NCI-H1694 (cell line): ENCODE data around the gene SCRN2.

ENCODE experiments used
- DNase-seq: peaks from one replicate; lab custom pipeline; 2025; lab: John Stamatoyannopoulos, UW

The SCRN2 gene

DNA sequence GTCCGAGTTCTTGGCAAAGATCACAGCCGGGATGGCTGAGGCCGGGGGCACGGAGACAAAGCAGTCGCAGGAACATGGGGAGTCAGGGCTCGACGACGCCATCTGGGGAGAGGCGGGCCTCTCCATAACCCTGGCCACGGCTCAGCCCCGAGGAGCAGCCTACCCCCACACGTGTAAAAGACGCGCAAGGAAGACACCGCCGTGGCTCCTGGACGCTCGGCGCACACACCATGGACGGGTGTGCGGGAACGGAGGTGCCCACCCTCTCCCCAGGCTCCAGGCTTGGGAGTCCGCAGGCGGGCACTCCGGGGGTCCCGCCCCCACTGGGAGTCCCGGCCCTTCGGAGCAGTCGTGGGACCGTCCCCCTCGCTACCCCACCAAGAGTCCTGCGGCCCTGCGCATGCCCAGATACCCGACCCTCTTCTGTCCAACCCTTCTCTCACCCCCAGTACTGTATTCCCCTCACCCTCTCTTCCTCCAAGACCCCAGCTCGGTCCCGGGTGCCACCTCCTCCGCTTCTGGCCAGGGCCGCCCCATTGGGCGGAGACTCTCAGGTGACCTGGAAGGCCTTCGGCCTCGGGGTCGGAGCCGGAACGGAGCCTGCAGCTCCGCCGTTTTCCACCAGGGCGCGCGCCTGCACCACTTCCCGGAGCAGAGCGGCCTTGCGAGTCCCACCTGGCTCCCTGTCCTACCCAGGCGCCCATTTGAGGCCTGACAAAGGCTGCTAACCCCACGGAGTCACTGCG lies at the start of gene SCRN2:
Gene SCRN2 (minus strand): TSS at position 532 of the 746 bp plus-strand sequence. CDS start 430 bp downstream, at position 102.
- peak; percentile 88 for DNase-seq

DNA sequence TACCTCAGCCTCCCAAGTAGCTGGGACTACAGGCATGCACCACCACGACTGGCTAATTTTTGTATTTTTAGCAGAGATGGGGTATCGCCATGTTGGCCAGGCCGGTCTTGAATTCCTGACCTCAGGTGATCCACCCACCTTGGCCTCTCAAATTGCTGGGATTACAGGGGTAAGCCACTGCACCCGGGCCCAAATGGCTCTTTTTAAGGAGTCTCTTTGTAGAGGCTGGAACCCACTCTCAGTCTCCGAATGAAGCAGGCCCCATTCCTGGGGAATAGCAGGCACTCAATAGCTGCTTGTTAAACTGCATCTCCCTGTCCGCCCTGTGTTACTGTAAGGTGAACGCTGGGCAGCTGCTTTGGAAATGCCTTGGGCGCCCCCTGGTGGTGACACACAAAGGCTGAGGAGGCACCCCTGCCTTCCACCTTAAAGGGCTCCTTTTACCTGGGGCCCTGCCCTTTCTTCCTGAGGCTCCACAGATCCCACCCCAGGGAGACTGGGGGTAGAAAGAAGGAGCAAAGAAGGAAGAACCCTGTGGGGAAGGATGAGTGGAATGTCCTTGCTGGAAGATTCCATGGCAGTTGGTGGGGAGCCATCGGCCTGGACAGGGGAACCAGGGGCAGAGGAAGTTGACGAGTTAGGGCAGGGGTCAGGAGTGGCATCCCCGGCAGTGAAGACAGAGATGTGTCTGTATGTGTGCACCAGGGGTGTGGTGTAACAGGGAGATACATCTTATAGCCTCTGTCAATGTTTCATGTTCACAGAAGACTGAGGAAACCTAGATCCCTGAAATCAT lies 48.9 kb upstream of the SCRN2 start:
- DNase-seq: peak; percentile 77

DNA sequence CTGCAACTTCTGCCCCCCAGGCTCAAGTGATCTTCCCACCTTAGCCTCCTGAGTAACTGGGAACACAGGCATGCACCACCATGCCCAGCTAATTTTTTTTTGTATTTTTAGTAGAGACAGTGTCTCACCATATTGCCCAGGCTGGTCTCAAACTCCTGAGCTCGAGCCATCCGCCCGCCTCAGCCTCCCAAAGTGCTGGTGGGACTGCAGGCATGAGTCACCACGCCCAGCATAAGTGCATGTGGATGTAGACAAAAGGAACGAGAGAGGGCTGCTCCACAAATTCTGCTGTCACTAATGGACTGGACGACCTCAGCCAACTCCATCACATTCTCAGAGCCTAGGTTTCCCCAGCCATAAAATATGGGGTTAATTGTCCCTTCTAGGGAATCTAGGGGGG lies 47.2 kb upstream of the SCRN2 start:
- DNase-seq: no peak

DNA sequence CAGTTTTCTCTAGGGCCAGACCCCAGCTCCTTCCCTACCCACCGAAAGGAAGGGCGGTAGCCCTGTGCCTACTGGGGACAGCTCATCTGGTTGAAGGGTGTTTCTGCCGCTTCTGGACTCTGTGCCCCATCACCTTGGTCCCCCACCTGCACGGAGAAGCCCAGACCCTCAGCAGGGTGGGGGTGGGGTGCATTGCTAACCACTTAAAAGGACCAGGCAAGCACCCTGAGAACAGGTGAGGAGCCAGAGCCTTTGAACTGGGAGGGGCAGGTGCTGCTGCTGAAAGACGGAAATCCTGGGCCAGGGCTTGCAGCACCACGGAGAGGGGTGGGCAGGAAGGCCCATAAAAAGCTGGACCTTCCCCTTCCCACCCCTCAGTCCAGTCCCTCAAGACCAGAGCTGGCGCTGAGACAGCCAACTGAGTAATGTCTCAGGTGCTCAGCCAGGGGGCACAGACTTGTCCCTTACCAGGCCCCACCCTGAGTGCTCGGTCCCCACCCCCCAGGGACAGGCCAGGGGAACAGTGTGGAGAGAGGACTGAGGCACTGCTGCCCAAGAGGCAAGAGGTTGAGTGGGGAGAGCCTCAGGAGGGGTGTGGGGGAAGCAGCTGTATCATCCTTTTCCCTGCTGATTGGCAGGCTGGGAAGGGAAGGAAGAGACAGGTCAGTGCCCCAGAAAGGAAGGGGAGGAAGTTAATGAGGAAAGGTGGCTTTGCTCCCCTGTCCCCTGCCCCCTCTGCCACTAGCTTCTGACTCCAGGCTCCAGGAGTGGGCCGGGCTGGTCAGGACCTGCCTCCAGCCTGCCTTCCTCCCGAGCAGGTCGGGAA lies 44.0 kb upstream of the SCRN2 start:
- DNase-seq: no peak

DNA sequence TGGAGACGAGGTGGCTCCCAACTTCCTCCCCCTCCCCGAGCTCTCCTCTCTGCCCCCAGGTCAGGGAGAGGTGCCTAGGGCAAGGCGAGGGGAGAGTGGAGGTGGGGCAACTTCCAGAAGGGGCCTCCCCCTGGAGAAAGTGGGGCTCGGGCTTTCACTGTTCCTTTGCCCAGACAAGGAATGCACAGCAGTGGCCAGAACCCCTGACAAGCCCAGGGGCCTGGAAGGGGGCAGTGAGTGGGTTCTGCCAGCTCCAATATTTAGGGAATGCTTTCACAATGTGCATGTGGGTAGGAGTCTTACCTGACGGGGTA lies 43.3 kb upstream of the SCRN2 start:
- no peak for DNase-seq

DNA sequence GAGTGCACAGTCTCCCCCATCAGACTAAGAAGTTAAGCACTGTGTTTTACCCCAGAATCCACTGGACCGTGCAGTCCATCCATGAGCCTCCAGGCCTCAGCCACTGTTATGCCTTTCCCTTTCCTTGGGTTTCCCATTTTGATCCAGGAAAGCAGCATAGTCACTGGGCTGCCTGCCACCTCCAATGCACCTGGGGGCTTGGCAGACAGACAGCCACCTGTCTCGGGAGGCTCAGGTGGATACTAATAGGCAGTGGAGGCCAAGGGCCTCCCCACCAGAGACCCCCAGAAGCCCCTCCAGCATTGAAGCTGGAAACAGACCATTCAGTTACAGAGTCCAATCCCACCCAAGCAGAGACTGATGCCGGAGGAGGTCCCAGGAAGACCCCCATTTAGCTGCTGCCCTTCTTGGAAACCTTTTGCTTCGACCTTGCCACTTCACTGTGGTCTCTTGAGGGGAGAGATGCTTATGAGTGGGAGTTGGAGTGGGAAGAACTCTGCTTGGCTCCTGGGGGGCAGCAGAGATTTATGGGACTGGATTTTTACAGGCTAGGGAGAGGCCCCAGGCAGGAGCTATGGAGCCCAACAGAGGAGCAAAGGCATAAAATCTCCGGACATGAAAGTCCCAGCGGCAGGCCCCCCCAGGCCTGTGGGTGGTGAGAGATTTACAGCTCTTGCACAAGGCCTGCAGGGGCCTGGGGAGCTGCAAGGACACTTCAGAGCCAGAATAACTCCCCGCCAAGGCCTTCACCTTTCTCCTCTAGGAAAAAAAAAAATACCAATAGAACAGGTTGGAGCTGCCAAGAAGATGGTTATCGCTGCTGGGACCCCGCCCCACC lies 42.7 kb upstream of the SCRN2 start:
- no peak for DNase-seq

DNA sequence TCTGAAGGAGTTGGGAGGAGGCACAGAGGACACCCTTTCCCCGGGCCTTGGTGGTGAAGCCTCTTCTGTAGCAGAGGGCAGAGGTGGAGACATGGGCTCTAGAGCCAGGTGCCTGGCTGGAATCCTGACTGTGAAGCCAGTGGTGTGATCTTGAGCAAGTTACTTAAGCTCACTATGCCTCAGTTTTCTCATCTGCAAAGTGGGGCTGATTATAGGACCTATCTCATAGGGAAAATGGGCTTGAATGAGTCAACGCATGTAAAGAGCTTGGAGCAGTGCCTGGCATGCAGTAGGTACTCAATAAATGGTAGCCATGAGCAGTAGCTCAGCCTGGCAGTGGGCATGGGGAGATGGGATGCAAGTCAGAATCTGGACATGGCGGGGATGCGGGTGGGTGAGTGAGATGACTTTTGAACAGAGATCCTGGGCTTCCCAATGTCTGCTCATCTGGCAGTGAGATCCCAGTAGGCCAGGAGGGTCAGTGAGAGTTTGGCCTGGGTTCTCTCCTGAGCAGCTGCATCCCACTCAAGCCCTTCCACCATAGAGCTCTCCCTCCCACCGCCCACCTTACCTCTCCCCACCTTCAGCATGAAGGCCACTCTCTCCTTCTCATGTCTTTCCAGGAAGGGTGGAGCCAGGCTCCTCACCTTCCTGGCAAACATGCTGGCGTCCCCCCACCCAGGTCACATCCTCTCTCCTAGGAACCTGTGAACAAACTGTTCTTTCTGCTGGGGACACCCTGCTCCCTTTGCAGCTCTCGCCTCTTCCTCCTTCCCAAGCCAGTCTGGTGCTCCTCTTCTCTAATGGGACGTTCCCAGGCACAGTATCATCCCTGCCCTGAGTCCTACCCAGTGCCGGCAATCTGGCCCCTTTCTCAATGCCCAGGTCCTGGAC lies 41.9 kb upstream of the SCRN2 start:
- DNase-seq: no peak

DNA sequence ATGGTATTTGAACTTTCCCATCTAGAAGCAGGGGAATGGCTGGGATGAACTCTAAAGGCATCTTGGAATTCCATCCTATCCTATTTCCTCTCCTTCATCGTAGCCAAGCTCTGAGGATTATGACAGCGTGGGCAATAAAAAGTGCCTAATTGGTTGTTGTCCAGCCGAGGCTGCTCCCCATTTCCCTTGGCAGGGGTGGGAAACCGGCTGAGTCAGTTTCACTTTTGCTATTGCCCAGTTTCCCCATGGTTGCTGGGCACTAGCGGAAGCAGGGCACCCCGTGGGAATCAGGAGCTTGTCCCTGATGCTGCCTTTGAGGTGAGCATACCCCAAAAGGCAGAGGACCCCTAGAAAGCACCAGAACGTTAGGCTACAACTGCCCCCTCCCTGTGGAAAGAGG lies 41.2 kb upstream of the SCRN2 start:
- DNase-seq: no peak

DNA sequence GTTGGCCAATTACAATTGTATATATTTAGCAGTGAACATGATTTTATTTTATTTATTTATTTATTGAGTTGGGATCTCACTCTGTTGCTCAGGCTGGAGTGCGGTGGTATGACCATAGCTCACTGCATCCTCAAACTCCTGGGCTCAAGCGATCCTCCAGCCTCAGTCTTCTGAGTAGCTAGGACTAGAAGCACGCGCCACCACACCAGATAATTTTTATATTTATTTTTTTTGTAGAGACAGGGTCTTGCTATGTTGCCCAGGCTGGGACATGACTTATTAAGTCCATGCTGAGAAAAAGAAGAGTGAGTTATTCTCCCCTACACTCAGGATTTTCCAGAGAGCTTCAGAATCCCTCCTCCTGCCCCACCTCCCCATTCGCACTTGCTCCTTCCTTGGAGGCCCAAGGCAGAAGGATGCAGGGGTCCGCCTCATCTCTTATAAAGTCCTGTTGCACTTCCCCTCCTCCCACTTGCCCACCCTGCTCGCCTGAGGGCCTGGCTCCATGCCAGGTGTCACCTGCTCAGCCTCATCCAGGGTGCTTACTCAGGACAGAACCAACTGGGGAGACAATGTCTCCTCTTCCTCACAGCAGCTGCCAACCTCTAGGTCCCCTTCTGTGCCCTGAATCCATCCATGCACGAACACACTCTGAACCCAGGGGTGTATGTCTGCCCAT lies 38.8 kb upstream of the SCRN2 start:
- DNase-seq: no peak

DNA sequence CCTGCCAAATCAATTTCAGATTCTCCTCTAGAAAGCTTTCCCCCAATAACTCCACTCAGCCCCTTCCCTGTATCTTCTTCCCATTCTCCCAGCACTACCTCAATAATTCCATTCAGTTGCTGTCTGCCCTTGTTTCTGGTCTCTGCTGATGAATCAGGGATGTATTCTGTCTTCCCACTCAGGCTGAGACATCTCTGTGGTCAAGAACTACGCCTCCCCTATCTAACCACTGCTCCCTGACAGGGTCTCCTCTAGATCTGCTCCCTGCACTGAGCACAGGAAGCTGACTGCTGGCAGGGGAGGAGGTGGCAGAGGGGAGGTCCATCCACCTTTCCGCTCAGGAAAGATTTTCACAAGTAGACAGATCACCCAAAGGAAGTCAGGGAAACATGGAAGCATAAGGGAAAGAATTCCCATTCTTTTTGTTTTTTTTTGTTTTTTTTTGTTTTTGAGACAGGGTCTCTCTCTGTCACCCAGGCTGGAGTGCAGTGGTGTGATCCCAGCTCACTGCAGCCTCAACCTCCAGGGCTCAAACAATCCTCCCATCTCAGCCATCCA lies 38.0 kb upstream of the SCRN2 start:
- DNase-seq: no peak

DNA sequence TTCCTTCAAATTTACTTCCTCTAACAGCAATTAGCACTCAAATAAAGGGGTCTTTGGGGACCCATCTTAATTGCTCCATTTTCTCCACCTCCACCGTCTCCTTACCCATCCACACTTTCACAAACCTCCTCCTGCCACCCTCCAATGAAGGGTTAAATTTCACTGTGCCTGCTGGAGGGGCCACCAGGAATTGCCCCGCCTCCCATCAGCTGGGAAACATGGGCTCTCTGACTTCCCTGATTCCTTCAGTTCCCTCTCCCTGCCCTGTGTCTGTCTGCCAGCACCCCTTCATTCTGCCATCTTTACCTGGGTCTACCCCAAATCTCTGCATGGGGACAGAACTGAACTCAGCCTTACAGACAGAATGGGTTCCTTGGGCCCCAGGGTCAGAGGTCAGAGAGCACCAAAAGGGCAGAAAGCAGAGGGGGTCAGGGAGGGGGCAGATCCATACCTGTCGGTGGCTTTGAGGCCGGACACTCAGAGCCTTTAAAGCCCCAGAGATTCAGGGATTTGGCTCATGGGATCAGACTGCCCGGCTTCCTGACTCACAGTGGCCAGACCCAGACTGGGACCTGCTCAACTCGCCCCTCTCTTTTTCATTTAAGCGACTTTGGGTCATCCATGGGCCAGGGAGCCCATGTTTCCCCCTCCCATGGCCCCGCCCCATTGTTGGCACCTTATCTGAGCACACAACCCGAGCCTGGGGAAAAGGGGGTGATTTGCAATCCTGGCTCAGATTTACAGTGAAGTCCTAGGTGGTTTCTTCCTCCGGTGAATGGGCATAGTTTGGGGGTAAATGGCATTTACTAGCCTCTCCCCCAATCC lies 37.3 kb upstream of the SCRN2 start:
- no peak for DNase-seq

DNA sequence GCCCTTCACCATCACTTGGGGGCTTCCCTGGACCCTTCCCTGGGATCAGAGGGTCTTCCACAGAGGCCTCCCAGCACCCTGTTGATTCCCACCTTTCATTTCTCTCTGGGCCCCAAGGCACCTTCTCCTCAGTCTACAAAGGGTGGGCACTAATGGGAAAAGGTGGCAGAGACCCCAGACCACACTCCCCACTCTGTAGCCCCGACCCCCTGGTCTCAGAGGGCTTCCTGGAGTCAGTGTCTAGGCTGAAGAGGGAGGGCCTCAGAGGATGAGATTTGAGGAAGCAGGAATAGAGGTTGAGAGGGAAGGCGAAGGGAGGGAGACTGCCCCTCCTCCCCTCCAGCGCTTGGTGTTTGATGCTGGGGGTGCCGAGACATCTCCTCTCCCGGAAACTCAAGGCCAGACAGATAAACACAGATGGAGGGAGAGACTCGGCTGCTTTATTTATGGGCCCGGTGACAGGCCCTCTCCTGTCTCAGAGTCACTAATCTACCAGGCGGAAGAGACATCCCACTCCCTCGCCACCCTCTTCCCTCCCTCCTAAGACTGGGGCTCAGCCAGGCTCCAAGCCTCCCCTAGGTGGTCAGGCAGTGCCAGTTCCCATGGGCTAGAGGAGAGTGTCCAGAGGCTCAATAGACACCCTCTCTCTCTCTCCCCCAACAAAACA lies 36.4 kb upstream of the SCRN2 start:
- no peak for DNase-seq

DNA sequence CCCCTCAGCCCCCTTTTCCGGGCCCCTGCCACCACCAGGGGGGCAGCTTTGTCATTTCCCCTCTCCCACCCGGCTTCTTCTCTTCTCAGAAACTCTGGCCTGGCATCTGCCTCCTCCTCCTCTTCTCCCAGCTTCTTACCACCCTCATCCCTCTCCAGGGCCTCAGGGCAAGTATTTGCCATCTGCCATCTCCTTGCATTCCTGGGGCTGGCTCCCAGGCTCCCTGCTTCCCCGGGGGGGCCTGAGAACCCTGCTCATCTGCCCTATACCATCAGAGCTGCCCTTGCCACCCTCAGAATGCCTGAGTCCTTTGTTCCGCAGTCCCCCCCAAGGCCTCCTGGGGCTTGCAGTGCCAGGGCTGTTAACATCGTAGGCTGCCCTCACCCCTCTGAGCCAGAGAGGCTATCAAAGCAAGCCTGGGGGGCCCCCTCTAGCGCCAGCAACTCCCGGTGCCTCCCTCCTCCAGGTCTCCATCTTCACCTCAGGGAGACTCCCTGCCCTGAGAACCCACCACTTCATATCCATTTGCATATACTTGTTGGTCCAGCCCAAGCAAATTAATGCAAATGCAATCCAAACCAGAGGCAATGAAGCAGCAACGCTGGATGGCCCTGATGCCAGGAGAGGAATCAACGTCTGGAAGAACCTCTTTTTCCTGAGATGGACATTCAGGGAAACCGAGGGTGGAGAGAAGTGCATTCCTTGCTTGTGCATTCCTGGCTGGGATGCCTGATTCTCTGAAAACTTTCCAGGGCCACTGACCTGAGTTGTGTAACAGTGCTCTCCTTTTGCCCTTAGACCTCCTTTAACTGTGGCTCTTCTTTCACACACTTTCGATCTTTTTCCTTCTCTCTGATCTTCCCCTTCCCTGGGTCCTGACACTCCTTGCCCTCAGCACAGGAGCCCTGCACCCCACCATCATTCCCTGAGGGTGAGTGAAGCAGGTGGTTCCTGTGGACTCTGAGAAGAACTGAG lies 34.2 kb upstream of the SCRN2 start:
- no peak for DNase-seq

DNA sequence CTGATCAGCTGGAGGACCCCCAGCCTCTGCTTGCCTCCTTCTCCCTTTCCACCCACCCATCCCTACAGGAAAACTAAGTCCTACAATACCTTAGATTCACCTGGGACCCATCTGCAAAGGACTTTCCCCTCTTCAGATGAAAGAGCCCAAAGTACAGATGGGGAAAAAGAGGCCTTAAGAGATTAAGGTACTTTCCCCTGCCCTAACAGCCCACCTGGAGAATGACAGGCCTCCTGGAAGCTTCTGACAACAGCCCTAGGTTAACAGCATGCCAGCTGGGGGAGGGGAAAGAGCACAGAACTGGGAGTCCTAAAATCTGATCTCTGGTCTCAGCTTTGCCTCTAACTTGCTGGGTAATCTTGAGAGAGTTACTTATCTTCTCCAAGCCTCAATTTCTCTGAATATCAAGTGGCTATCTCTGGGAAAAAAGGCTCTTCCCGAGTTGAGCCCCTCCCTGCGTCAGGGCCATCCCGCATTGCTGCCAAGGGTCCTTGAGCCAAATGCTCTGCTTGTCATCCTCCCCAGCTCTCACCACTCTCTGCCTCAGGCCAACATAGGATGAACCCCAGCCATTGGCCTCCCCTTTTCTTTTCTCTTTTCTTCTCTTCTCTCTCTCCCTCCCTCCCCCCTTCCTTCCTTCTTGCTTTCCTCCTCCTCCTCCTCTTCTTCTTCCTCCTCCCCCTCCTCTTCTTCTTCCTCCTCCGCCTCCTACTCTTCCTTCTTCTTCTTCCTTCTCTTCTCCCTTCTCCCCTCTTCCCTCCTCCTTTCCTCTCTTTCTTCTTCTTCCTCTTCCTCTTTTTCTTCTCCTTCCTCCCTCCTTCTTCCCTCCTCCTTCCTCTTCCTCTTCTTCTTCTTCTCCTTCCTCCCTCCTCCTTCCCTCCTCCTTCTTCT lies 32.4 kb upstream of the SCRN2 start:
- no peak for DNase-seq

DNA sequence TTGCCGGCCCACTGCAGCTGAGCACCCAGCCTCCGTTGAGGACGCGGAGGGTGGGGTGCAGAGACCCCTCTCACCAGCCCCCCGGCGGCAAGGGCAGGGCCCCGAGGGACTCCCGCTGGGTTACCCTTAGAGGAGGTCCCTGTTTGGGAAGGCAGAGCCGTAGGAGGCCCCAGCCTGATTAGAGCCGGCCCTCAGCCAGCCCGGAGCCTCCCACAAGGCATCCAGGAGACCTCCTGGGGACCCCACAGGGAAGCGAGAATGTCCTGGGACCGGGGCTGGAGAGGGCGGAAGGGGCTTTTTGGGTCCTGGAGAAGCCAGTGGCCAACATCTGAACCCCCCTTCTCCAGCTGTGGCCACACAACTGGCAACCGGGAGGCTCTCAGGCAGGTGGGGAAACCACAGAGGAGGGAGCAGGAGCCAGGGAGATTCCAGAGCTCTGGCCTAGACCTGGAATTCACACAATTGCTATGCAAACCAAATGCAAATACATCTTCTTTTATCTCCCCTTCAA lies 31.6 kb upstream of the SCRN2 start:
- DNase-seq: no peak
